GM12878 (cell line): ENCODE data around the gene RERG. TPM values are rescaled to one million over a fixed set of nuclear protein-coding genes. Genes with fewer than 3 reads are reported as not detected.
"Not testable (repeated sequence)": the region's sequence is repeated elsewhere in the genome, so short reads cannot be mapped to it uniquely, and the experiment has no call there.

Experiments
- ATAC-seq: fragments of 200-7000 bp; cut with Tn5 transposase; 3 replicates; pipeline ENCODE4 v1.9.1; 2020; ENCODE audit warnings: mild to moderate bottlenecking, moderate library complexity
- BruUV-seq: library from RNA; stranded (reverse); fragments of 400-500 nt; replicated peaks from 2 replicates; lab custom pipeline; 2021; lab: Mats Ljungman, UMichigan
- CTCF ChIA-PET: fragments of 300-600 bp; sonication (Branson Sonifier 250); formaldehyde crosslinking; extraction: SDS; loops from one replicate; lab custom pipeline; 2021; ENCODE audit warnings: inconsistent platforms; lab: Yijun Ruan, JAX
- POLR2A ChIA-PET: fragments of 350-600 bp; formaldehyde crosslinking; extraction: SDS; loops from one replicate; lab custom pipeline; 2021; ENCODE audit warnings: inconsistent platforms; lab: Charles Lee
- RAD21 ChIA-PET: fragments of 300-600 bp; sonication (Branson Sonifier 250); formaldehyde crosslinking; loops from one replicate; lab custom pipeline; 2023; ENCODE audit warnings: antibody characterized with exemption; ENCODE audit not compliant: unreplicated experiment; lab: Charles Lee
- SMC1A ChIA-PET: fragments of 300-600 bp; sonication (Branson Sonifier 250); formaldehyde crosslinking; loops from one replicate; lab custom pipeline; 2023; ENCODE audit not compliant: unreplicated experiment, uncharacterized antibody; lab: Charles Lee
- DNase-seq: peaks from one replicate; pipeline ENCODE4 v3.0.0-alpha.2; 2011; ENCODE audit warnings: low read depth, low spot score
- FAIRE-seq: peaks from 3 replicates; lab custom pipeline; 2011; peaks lifted over from hg19 to GRCh38; lab: Jason Lieb, UNC
- H2AFZ ChIP-seq: 2 replicates; pipeline ENCODE4 v1.6.0; 2011; ENCODE audit warnings: low read depth, low read length, control low read depth; ENCODE audit not compliant: control insufficient read depth
- H3K27ac ChIP-seq: 2 replicates; pipeline ENCODE4 v1.5.1; 2011; ENCODE audit warnings: control low read depth; ENCODE audit not compliant: control insufficient read depth, insufficient read depth
- H3K27me3 ChIP-seq, 2 experiments: replicated peaks in 1 of 2; 2 replicates each; pipeline versions ENCODE4 v1.6.0 to v1.6.1; 2011; ENCODE audit warnings: low read length in 1 of 2; ENCODE audit not compliant: control insufficient read depth in 2 of 2, insufficient read depth in 2 of 2
- H3K36me3 ChIP-seq, 2 experiments: 2 replicates each; pipeline ENCODE4 v1.5.1; 2011; ENCODE audit warnings: low read length in 1 of 2; ENCODE audit not compliant: control insufficient read depth in 2 of 2, insufficient read depth in 2 of 2
- H3K4me1 ChIP-seq: 2 replicates; pipeline ENCODE4 v1.6.1; 2011; ENCODE audit warnings: mild to moderate bottlenecking, low read length, moderate library complexity, mixed read lengths; ENCODE audit not compliant: control insufficient read depth, insufficient read depth
- H3K4me2 ChIP-seq: 2 replicates; pipeline ENCODE4 v1.6.0; 2011; ENCODE audit warnings: control low read depth; ENCODE audit not compliant: control insufficient read depth, insufficient read depth
- H3K4me3 ChIP-seq: fragments of 200-600 bp; sonication (generic); 2 replicates; pipeline ENCODE4 v1.5.1; 2016
- H3K79me2 ChIP-seq: 2 replicates; pipeline ENCODE4 v1.6.0; 2011; ENCODE audit warnings: low read length; ENCODE audit not compliant: control insufficient read depth, insufficient read depth
- H3K9ac ChIP-seq: 2 replicates; pipeline ENCODE4 v1.8.0; 2011; ENCODE audit warnings: low read length, control low read depth, mixed read lengths; ENCODE audit not compliant: control insufficient read depth, insufficient read depth
- H3K9me3 ChIP-seq: replicated peaks from 3 replicates; pipeline ENCODE4 v1.5.1; 2011; ENCODE audit warnings: mild to moderate bottlenecking, low read length; ENCODE audit not compliant: control insufficient read depth, insufficient read depth
- H4K20me1 ChIP-seq: 2 replicates; pipeline ENCODE4 v1.6.0; 2011; ENCODE audit not compliant: control insufficient read depth, insufficient read depth
- CHD4 ChIP-seq: fragments of 200-600 bp; sonication (generic); IDR thresholded peaks from 2 replicates; pipeline ENCODE4 v1.6.1; 2016; ENCODE audit warnings: mild to moderate bottlenecking
- HDAC2 ChIP-seq: fragments of 200-600 bp; sonication (generic); IDR thresholded peaks from 2 replicates; pipeline ENCODE4 v1.6.1; 2017
- MXI1 ChIP-seq: fragments of 150-350 bp; IDR thresholded peaks from 2 replicates; pipeline ENCODE4 v1.6.1; 2011; ENCODE audit warnings: low read depth, mild to moderate bottlenecking, inconsistent platforms, low read length, improper control_type of control experiment
- PBX3 ChIP-seq: IDR thresholded peaks from 2 replicates; pipeline ENCODE4 v1.6.1; 2011; ENCODE audit warnings: mild to moderate bottlenecking, low read depth, low read length, moderate library complexity; ENCODE audit not compliant: insufficient replicate concordance
- POU2F2 ChIP-seq: IDR thresholded peaks from 3 replicates; pipeline ENCODE4 v1.6.1; 2011; ENCODE audit warnings: low read depth, mild to moderate bottlenecking, low read length, borderline replicate concordance
- SMAD1 ChIP-seq: fragments of 450-650 bp; IDR thresholded peaks from 2 replicates; pipeline ENCODE4 v1.6.1; 2018; ENCODE audit warnings: mild to moderate bottlenecking, low read depth; ENCODE audit not compliant: partially characterized antibody
- WGBS: methylation state at CpG from one replicate; pipeline ENCODE4 v1.1.6; 2016; ENCODE audit warnings: low lambda C conversion rate; ENCODE audit not compliant: insufficient replicate concordance, insufficient coverage; ENCODE audit errors: missing lambda C conversion rate; 5-methylcytosine and 5-hydroxymethylcytosine counted together
- in situ Hi-C: fragments of 300-500 bp; cut with MboI; formaldehyde crosslinking; loops from 9 replicates; pipeline ENCODE4 v1.14.3; 2018; ENCODE audit warnings: mixed read lengths
- intact Hi-C: fragments of 100-400 bp; cut with micrococcal nuclease; formaldehyde crosslinking; loops from one replicate; pipeline ENCODE4 v1.14.2; 2022; ENCODE audit not compliant: unreplicated experiment
- polyA plus RNA-seq, 11 experiments: library from polyadenylated mRNA; depleted of rRNA in 4 of 11; unstranded in 6 of 11; stranded (reverse) in 5 of 11; fragments of >200 nt; fragmentation: Nextera tagmentation in 4 of 11; fragmentation: Illumina TruSeq in 1 of 11; extraction: Ambion mirVana in 4 of 11; extraction: Trizol in 1 of 11; gene quantifications; 1 replicate in 1 of 11; 2 replicates in 10 of 11; pipeline versions ENCODE4 v1.2.1 to v1.2.3, GENCODE V29; 2011 to 2016; ENCODE audit warnings: inconsistent platforms in 2 of 11, missing spikeins in 2 of 11, low read depth in 1 of 11
- total RNA-seq, 4 experiments: library from RNA; depleted of rRNA in 3 of 4; stranded (reverse); fragments of >200 nt in 3 of 4; fragmentation: Illumina TruSeq in 1 of 4; extraction: Trizol in 1 of 4; gene quantifications; 2 replicates each; pipeline versions ENCODE4 v1.2.1 to v1.2.3, GENCODE V29; 2013 to 2021
- TF ChIP-seq, protein P1 (sequence below): IDR thresholded peaks from 2 replicates; pipeline ENCODE4 v1.6.1; 2011; ENCODE audit warnings: borderline replicate concordance, low read depth, mild to moderate bottlenecking, moderate library complexity, mixed read lengths, low read length; ENCODE audit not compliant: insufficient read depth; ENCODE audit errors: extremely low read length
- TF ChIP-seq, protein P2 (sequence below): fragments of 450-650 bp; formaldehyde crosslinking; IDR thresholded peaks from 2 replicates; pipeline ENCODE4 v1.4.0; 2020; ENCODE audit warnings: mild to moderate bottlenecking, moderate library complexity

The RERG gene
- total and polyA plus RNA-seq, 10 of the 15 experiments (the other 5 are each of a cell fraction or from before 2014, with no cell fraction given), result 0.03 to 5.3 (median 0.05) TPM; not detected in 5

DNA sequence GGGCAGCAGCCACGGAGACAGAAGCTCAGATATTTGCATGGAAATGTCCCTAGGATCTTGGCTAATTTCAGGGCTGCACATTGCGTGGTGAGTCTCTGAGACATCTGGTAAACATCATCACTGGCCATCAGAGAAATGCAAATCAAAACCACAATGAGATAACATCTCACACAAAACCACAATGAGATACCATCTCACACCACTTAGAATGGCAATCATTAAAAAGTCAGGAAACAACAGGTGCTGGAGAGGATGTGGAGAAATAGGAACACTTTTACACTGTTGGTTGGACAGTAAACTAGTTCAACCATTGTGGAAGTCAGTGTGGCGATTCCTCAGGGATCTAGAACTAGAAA, 4.6 kb upstream of the RERG start:
- H3K79me2 ChIP-seq, H2AFZ ChIP-seq, in situ Hi-C loops, H3K36me3 ChIP-seq, H3K4me3 ChIP-seq, H4K20me1 ChIP-seq, H3K27ac ChIP-seq, RAD21 ChIA-PET, BruUV-seq, H3K9me3 ChIP-seq, H3K4me2 ChIP-seq, SMC1A ChIA-PET, H3K9ac ChIP-seq, H3K4me1 ChIP-seq, intact Hi-C loops, H3K27me3 ChIP-seq, FAIRE-seq, POLR2A ChIA-PET: not testable (repeated sequence)
- DNase-seq (peak; percentile 3), ATAC-seq (peak; percentile 41)
- CTCF ChIA-PET, result interaction anchor here (0.9 kb wide), 1 partner anchor 43 kb away, joined by 3 read pairs; no protein-coding TSS in a partner anchor
- peak; percentile 29; the same call in 1 of the 3 replicates for TF ChIP-seq POU2F2
- WGBS, result 4% methylated on average over 2 of the region's 3 CpGs

- FAIRE-seq, result no peak
- ChIA-PET POLR2A (no interaction called here), SMC1A (no interaction called here), RAD21 (no interaction called here), CTCF (interaction anchor here (0.9 kb wide), 1 partner anchor 44 kb away, joined by 3 read pairs; no protein-coding TSS in a partner anchor)
- H3K4me3 ChIP-seq, result no peak overlapping the region
- in situ Hi-C loops, result no loop called here
- H3K27me3 ChIP-seq, result peaks cover 3% of the 10 kb centered on the region in 2 experiments; a peak in 2 of 4 replicates
- intact Hi-C loops, result no loop called here
- H3K9me3 ChIP-seq, result no peaks in the 10 kb centered on the region
- no peaks in the 10 kb centered on the region for H3K79me2 ChIP-seq
- H2AFZ ChIP-seq, result no peak overlapping the region
- H3K9ac ChIP-seq, result no peak overlapping the region
- H3K27ac ChIP-seq, result no peak overlapping the region
- H4K20me1 ChIP-seq, result no peaks in the 10 kb centered on the region
- no TSS peak for BruUV-seq
- no peak for DNase-seq
- H3K36me3 ChIP-seq, result no peaks in the 10 kb centered on the region
- H3K4me1 ChIP-seq, result no peaks in the 10 kb centered on the region
- 22% methylated on average over 2 of the region's 2 CpGs for WGBS
- no peak for ATAC-seq
- H3K4me2 ChIP-seq, result no peak overlapping the region
- TF ChIP-seq CHD4 (no peak), HDAC2 (no peak), PBX3 (no peak), SMAD1 (no peak), MXI1 (no peak)
- TF ChIP-seq, protein P1, sequence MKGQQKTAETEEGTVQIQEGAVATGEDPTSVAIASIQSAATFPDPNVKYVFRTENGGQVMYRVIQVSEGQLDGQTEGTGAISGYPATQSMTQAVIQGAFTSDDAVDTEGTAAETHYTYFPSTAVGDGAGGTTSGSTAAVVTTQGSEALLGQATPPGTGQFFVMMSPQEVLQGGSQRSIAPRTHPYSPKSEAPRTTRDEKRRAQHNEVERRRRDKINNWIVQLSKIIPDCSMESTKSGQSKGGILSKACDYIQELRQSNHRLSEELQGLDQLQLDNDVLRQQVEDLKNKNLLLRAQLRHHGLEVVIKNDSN, result no peak
- TF ChIP-seq, protein P2, sequence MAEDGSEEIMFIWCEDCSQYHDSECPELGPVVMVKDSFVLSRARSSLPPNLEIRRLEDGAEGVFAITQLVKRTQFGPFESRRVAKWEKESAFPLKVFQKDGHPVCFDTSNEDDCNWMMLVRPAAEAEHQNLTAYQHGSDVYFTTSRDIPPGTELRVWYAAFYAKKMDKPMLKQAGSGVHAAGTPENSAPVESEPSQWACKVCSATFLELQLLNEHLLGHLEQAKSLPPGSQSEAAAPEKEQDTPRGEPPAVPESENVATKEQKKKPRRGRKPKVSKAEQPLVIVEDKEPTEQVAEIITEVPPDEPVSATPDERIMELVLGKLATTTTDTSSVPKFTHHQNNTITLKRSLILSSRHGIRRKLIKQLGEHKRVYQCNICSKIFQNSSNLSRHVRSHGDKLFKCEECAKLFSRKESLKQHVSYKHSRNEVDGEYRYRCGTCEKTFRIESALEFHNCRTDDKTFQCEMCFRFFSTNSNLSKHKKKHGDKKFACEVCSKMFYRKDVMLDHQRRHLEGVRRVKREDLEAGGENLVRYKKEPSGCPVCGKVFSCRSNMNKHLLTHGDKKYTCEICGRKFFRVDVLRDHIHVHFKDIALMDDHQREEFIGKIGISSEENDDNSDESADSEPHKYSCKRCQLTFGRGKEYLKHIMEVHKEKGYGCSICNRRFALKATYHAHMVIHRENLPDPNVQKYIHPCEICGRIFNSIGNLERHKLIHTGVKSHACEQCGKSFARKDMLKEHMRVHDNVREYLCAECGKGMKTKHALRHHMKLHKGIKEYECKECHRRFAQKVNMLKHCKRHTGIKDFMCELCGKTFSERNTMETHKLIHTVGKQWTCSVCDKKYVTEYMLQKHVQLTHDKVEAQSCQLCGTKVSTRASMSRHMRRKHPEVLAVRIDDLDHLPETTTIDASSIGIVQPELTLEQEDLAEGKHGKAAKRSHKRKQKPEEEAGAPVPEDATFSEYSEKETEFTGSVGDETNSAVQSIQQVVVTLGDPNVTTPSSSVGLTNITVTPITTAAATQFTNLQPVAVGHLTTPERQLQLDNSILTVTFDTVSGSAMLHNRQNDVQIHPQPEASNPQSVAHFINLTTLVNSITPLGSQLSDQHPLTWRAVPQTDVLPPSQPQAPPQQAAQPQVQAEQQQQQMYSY (CRISPR knock-in tag), result no peak
Observed at GRCh38 chr12:15225136-15225862, 4.1 kb upstream of the RERG start.
